KMS-11 (cell line): ENCODE results near the gene NEK8.

Experiments used
- H2AFZ ChIP-seq: fragments of 200-600 bp; sonication (generic); 2 replicates; pipeline ENCODE4 v1.6.1; 2016; ENCODE audit warnings: antibody characterized with exemption, mixed run types, low read depth
- H3K27ac ChIP-seq: fragments of 200-600 bp; sonication (generic); 2 replicates; pipeline ENCODE4 v1.6.1; 2016; ENCODE audit warnings: mild to moderate bottlenecking, mixed run types
- H3K27me3 ChIP-seq: fragments of 200-600 bp; sonication (generic); 2 replicates; pipeline ENCODE4 v1.6.1; 2017; ENCODE audit warnings: mild to moderate bottlenecking, low read depth, mixed run types, moderate library complexity; ENCODE audit not compliant: insufficient read depth
- H3K36me3 ChIP-seq: fragments of 200-600 bp; sonication (generic); 2 replicates; pipeline ENCODE4 v1.6.1; 2017; ENCODE audit warnings: mild to moderate bottlenecking, mixed run types; ENCODE audit not compliant: insufficient read depth
- H3K4me1 ChIP-seq: fragments of 200-600 bp; sonication (generic); 2 replicates; pipeline ENCODE4 v1.6.1; 2016; ENCODE audit warnings: mild to moderate bottlenecking, low read depth, mixed run types; ENCODE audit not compliant: poor library complexity, severe bottlenecking
- H3K4me2 ChIP-seq: fragments of 200-600 bp; sonication (generic); 2 replicates; pipeline ENCODE4 v1.7.0; 2016; ENCODE audit warnings: mild to moderate bottlenecking, mixed run types
- H3K4me3 ChIP-seq: fragments of 200-600 bp; sonication (generic); IDR thresholded peaks from 2 replicates; pipeline ENCODE4 v1.6.1; 2017; ENCODE audit warnings: low read depth, low read length, mixed read lengths; ENCODE audit not compliant: insufficient read depth
- H3K79me2 ChIP-seq: fragments of 200-600 bp; sonication (generic); 2 replicates; pipeline ENCODE4 v1.6.1; 2016; ENCODE audit warnings: low read depth, mixed run types; ENCODE audit not compliant: insufficient read depth
- H3K9ac ChIP-seq: fragments of 200-600 bp; sonication (generic); 2 replicates; pipeline ENCODE4 v1.6.1; 2016; ENCODE audit warnings: mild to moderate bottlenecking, mixed run types
- H4K20me1 ChIP-seq: fragments of 200-600 bp; sonication (generic); 2 replicates; pipeline ENCODE4 v1.6.1; 2016; ENCODE audit warnings: mild to moderate bottlenecking, mixed run types; ENCODE audit not compliant: insufficient read depth
- TF ChIP-seq, protein P1 (sequence below): fragments of 200-600 bp; sonication (generic); conservative IDR thresholded peaks from 2 replicates; pipeline ENCODE4 v1.6.1; 2017; ENCODE audit warnings: low read depth, mild to moderate bottlenecking, antibody characterized with exemption, low read length, moderate library complexity, mixed read lengths

Gene NEK8

DNA sequence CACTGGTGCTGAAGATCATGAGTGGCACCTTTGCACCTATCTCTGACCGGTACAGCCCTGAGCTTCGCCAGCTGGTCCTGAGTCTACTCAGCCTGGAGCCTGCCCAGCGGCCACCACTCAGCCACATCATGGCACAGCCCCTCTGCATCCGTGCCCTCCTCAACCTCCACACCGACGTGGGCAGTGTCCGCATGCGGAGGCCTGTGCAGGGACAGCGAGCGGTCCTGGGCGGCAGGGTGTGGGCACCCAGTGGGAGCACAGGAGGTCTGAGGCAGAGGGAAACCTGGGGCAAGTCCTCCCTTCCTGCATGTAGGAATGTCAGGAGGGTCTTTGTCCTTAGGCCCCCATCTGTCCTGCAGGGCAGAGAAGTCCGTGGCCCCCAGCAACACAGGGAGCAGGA lies 8.7 kb downstream of the NEK8 start:
- Histone ChIP-seq H3K4me1 (peaks cover 18% of the 10 kb centered on the region), H3K27me3 (no peaks in the 10 kb centered on the region), H3K9ac (no peak overlapping the region), H3K36me3 (no peaks in the 10 kb centered on the region), H2AFZ (no peak overlapping the region), H3K4me2 (no peak overlapping the region), H3K79me2 (no peaks in the 10 kb centered on the region), H3K4me3 (no peak overlapping the region), H3K27ac (no peak overlapping the region), H4K20me1 (no peaks in the 10 kb centered on the region)
- TF ChIP-seq, protein P1, sequence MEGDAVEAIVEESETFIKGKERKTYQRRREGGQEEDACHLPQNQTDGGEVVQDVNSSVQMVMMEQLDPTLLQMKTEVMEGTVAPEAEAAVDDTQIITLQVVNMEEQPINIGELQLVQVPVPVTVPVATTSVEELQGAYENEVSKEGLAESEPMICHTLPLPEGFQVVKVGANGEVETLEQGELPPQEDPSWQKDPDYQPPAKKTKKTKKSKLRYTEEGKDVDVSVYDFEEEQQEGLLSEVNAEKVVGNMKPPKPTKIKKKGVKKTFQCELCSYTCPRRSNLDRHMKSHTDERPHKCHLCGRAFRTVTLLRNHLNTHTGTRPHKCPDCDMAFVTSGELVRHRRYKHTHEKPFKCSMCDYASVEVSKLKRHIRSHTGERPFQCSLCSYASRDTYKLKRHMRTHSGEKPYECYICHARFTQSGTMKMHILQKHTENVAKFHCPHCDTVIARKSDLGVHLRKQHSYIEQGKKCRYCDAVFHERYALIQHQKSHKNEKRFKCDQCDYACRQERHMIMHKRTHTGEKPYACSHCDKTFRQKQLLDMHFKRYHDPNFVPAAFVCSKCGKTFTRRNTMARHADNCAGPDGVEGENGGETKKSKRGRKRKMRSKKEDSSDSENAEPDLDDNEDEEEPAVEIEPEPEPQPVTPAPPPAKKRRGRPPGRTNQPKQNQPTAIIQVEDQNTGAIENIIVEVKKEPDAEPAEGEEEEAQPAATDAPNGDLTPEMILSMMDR, result no peak

DNA sequence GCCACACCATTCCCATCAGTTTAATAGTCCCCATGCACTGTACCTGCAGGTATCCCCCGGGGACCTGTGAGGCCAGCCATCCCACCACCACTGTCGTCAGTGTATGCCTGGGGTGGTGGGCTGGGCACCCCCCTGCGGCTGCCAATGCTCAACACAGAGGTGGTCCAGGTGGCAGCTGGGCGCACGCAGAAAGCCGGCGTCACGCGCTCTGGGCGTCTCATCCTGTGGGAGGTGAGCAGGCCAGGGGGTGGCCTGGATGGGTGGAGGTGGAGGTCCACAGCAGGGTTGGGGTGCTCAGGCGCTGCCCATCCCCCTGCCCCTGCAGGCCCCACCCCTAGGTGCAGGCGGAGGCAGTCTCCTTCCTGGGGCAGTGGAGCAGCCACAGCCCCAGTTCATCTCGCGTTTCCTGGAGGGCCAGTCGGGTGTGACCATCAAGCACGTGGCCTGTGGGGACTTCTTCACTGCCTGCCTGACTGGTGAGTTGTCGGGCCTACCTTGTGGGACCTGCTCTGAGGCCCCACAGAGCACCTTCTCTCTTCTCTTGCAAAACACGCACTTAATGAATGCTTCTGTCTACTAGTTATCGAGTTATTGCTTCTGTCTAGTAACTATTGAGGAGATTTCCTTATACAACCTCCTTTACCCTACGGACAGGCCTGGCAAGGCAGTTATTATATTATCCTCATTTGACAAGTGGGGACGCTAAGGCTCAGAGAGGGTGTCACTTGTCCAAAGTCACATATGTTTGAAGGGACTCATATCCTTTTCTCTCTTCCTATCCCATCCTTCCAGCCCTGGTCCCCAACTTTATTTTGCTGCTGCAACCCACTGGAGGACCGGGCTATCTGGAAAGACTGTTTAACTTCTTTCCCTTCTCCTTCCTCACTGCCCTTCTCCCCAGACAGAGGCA lies 9.4 kb downstream of the NEK8 start:
- no peaks in the 10 kb centered on the region for H3K27me3 ChIP-seq
- H3K27ac ChIP-seq, result no peak overlapping the region
- H3K4me1 ChIP-seq, result peaks cover 21% of the 10 kb centered on the region
- H3K9ac ChIP-seq, result no peak overlapping the region
- H2AFZ ChIP-seq, result no peak overlapping the region
- no peak overlapping the region for H3K4me3 ChIP-seq
- H4K20me1 ChIP-seq, result no peaks in the 10 kb centered on the region
- no peak overlapping the region for H3K4me2 ChIP-seq
- no peaks in the 10 kb centered on the region for H3K79me2 ChIP-seq
- TF ChIP-seq, protein P1, result no peak
- H3K36me3 ChIP-seq, result no peaks in the 10 kb centered on the region

DNA sequence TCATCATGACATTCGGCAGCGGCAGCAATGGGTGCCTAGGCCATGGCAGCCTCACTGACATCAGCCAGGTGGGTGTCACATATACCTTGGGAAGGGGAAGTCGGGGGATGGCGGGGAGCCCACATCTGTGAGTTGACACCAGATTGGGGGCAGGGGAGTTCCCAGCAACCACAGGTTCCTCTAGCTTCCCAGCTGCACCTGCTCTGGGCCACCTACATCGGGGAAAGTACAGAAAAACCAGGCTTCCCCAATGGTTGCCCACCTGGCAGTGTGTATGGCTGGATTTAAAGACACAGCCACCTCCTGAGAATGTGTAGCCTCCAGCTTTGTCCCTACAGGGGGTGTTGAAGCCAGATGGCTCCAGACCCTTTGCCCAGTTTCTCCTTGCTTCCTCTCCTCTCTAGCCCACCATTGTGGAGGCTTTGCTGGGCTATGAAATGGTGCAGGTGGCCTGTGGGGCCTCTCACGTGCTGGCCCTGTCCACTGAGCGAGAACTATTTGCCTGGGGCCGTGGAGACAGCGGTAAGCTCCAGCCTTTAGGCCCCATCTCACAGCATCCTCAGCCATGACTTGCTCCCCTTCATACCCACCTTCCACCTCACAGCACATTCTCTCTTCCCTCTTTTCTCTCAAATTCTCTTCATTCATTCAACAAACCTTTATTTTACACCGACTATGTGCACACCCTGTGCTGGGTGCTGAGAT lies 10.2 kb downstream of the NEK8 start:
- Histone ChIP-seq H3K79me2 (no peaks in the 10 kb centered on the region), H3K27me3 (no peaks in the 10 kb centered on the region), H3K27ac (no peak overlapping the region), H3K4me1 (peaks cover 24% of the 10 kb centered on the region), H3K9ac (no peak overlapping the region), H3K4me3 (no peak overlapping the region), H3K4me2 (no peak overlapping the region; the same call in 1 of the 2 replicates), H3K36me3 (no peaks in the 10 kb centered on the region), H4K20me1 (no peaks in the 10 kb centered on the region), H2AFZ (no peak overlapping the region)
- TF ChIP-seq, protein P1, result no peak

DNA sequence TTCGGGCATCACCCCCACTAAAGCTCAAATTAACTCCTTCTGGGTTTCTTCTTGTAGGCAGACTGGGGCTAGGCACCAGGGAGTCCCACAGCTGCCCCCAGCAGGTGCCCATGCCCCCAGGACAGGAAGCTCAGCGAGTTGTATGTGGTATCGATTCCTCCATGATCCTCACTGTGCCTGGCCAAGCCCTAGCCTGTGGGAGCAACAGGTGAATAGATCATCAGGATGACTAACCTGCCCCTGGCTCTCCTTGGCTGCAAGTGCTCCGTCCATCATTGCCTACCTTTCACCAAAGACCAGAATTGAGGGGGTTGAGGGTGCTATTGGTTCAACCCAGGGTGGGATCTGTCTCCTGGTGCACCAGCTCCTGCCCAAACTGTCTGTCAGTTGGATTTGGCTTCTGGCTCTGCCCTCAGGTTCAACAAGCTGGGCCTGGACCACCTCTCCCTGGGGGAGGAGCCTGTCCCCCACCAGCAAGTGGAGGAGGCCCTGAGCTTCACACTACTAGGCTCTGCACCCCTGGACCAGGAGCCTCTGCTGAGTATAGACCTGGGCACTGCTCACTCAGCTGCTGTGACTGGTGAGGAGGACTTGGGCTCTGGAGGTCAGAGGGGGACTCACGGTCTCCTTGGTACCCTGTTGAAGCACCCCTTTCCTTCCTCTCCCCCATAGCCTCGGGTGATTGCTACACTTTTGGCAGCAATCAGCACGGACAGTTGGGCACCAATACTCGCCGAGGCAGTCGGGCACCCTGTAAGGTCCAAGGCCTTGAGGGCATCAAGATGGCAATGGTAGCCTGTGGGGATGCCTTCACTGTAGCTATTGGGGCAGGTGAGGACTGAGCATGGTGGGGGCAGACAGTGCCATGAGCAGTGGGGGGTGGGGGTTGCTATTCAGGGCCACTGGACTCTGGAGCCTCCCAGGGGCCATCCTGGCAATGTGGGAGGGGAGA lies 12.1 kb downstream of the NEK8 start:
- TF ChIP-seq, protein P1, result no peak
- peaks cover 28% of the 10 kb centered on the region for H3K4me1 ChIP-seq
- H3K27me3 ChIP-seq, result no peaks in the 10 kb centered on the region
- peaks cover 15% of the 10 kb centered on the region for H3K79me2 ChIP-seq
- H3K27ac ChIP-seq, result no peak overlapping the region
- no peak overlapping the region for H2AFZ ChIP-seq
- H3K36me3 ChIP-seq, result no peaks in the 10 kb centered on the region
- no peak overlapping the region for H3K9ac ChIP-seq
- no peak overlapping the region for H3K4me2 ChIP-seq
- H4K20me1 ChIP-seq, result no peaks in the 10 kb centered on the region
- H3K4me3 ChIP-seq, result no peak overlapping the region
